Inflammatory macrophage (primary cell): Measurements from ENCODE around the gene FOXI3.
A peak's percentile ranks its signal among the peaks of the same experiment; 100 is the strongest.

Source experiments
- DNase-seq, 2 donors: peaks; one replicate each; pipeline ENCODE4 v3.0.0-alpha.2; 2020 to 2022
- total RNA-seq, 18 experiments: gene quantifications; one replicate each; lab custom pipeline; 2026; ENCODE audit warnings: mixed read lengths in 6 of 18, inconsistent platforms in 2 of 18; lab: John Stamatoyannopoulos, UW

FOXI3 gene
- 0 to 0.05 (median 0) reads per million in 18 experiments for total RNA-seq

GRCh38 chr2:88452565-88452905 lies at the start of gene FOXI3:
TSS of gene FOXI3 (minus strand) at chr2:88452693. CDS start at chr2:88452535, 158 bp downstream.
- no peak for DNase-seq

DNA sequence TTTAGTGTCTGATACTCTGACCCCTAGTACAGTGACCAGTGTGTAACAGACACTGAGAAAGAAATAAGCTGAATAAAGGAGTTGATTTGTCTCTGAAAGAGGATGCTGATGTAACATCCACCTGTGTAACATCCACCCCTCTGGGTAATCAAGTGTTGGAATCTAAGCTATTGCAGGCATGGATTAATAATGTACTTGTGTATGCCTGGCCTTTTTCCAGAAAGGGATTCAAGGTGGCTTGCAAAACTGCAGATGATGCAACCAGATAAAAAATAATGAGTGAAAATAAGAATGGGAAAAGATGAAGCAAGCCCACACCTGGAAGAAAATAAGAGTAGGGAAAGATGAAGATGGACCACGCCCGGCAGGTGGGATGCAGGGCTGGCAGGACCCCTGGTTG lies 48.2 kb upstream of the FOXI3 start:
- no peak for DNase-seq

DNA sequence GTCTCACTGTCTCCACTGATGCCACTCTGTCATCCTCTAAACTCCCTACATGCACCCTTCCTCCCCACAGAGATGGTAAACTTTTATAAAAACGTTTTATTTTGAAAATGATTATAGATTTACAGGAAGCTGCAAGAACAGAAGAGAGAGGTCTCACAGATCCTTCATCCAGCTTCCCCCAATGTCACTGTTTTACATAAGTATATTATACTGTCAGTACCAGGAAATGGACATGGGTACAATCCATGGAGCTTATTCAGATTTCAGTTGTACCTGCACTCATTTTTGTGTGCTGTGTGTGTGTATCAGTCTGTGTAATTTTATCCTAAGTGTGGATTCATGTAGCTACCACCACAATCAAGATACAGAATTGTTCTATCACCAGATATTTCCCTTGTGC lies 46.7 kb upstream of the FOXI3 start:
- no peak for DNase-seq

GRCh38 chr2:88493481-88493880 lies 41.0 kb upstream of the FOXI3 start:
- DNase-seq: no peak

DNA sequence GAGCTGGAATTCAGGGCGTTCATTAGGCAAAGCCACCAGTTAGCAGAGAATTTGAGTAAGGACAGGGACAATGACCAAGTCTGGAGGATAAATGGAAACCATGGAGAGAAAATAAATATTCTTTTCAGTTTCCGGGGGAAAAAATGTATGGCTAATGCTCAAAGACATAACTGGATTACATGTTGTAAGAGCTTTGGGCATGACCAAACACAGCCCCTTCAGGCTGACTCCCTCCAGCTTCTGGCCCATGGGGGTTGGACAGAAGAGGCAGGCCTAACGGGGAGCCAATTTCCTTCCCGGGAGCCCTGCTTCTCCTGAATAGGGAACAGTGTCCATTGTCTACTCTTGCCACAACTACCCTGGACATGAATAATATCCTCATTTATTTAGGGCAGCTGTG lies 39.5 kb upstream of the FOXI3 start:
- no peak for DNase-seq

DNA sequence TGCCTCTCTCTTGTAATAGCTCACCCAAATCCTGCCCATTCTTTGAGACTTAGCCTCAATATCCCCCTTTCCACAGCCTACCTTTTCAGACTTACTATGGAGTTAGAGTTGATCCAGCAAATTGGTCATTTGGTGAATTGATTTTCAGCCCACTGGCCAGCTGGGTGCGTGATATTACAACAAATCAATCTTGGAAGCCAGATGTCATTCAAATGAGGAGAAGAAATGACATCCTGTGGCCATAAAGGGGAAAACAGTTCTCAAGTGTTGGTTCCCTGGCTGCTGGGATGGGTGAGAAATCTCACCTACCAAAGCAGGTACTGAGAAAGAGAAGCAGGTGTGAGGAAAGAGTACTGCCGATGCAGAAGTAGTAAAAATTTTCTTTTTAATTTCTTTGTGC lies 36.7 kb upstream of the FOXI3 start:
- no peak for DNase-seq

DNA sequence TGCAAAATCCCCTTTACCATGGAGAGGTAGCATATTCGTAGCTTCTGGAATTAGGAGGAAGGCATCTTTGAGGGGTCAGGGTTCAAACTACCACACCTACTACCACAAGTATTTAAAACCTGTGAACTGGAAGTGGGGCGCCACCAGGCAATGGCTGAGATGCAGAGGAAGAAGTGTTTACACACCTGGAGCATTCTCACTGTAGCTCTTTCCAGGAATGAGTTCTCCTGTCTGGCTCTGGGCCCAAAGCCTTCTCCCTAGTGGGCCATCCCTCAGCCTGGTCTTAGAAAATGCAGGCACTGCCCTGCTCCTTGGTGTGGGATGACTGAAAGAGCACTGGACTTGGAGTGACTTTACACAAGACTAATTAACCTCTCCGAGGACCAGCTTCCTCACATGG lies 30.7 kb upstream of the FOXI3 start:
- no peak for DNase-seq

DNA sequence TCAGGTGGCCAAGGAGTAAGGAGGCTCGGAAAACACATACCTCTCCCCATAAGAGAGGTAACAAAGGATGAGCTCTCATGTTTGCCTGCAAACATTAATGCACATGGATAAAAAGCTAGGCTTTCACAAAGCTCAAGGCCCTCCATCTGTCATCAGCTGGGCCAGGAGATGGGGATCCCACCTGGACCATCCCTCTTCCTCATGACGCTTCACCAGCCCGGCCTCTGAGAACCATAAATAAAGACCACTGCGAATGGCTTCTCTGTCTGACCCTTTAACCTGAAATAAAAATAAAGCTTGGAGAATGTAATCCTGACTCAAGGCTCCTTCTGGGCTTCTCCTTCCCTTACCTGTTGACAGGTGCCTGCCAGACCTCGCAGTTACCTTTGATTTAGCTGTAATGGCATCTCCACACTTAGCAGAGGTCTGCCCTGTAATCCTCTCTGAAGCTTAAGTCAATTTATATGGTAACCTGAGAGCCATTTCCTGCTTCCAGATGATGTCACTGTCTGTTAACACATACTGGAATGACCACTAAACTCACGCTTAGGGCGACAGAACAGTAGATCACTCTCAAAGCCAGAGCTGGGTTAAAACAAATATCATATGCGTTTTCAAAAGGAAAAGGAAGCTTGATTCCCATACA lies 29.3 kb upstream of the FOXI3 start:
- no peak for DNase-seq

DNA sequence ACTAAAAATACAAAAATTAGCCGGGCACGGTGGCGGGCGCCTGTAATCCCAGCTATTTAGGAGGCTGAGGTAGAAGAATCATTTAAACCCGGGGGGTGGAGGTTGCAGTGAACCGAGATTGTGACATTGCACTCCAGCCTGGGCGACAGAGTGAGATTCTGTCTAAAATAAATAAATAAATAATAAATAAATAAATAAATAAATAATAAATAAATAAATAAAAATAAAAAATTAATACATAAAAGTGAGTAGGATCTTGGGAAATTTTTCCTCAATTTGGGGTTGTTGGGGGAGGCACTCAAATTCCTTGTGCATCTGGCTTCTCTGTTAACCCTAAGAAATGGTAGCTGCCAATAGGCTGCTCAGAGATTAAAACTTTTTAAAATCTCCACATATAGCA lies 20.3 kb upstream of the FOXI3 start:
- DNase-seq: no peak

- DNase-seq: no peak
Measured at GRCh38 chr2:88471083-88471942, 18.8 kb upstream of the FOXI3 start.

DNA sequence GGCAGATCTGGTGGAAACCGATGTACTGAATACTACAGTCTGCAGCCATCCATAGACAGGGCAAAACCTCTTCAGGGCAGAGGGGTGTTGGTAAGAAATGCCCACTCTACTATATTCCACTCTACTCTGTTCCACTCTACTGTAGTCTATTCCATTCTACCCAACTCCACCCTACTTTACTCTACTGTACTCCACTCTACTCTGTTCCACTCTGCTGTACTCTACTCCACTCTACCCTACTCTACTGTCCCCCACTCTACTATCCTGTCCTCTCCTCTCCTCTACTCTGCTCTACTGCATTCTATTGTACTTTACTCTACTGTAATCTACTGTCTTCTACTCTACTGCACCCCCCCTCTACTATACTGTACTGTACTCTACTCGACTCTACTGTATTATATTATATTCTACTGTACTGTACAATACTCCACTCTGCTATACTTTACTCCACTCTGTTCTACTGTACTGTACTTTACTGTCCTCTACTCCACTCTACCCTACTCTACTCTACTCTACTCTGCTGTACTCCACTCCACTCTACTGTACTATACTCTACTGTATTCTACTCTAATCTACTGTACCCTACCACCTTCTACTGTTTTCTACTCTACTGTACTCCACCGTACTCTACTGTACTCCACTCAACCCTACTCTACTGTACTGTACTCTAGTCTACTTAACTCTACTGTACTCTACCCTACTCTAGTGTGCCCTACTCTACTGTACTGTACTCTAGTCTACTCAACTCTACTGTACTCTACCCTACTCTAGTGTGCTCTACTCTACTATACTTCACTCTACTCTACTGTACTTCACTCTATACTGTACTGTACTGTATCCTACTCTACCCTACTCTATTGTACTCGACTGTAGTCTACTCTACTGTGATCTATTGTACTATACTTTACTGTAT lies 17.0 kb upstream of the FOXI3 start:
- DNase-seq: no peak

- DNase-seq: no peak
Measured at GRCh38 chr2:88464153-88464552, 11.7 kb upstream of the FOXI3 start.

GRCh38 chr2:88458633-88459032 lies 6.1 kb upstream of the FOXI3 start:
- DNase-seq: no peak

GRCh38 chr2:88452980-88453582 lies 588 bp upstream of the FOXI3 start:
- DNase-seq: no peak

GRCh38 chr2:88451811-88452564 lies 505 bp downstream of the FOXI3 start:
- DNase-seq: peak in 1 of 2 donors; percentile 6

GRCh38 chr2:88450925-88451810 lies 1.3 kb downstream of the FOXI3 start:
- no peak for DNase-seq

- DNase-seq: no peak
Measured at GRCh38 chr2:88450186-88450585, 2.3 kb downstream of the FOXI3 start.

DNA sequence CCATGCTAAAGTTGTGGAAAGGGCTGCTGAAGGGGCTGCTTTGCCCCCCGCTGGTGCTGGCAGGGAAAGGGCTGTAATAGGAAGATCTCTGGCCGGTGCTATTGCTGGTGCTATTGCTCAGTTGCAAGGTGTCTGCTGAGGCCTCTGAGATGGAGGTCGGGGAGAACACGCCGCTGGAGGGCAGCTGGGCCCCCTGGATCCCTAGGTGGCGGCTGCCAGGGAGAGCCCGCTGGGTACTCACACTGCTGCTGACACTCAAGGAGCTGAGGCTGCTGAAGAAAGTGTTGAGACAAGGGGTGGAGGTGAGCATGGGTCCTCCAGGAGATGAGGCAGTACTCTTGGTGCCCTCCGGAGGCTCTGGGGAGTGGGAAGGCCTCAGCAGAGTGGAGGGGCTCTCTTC lies 4.2 kb downstream of the FOXI3 start:
- DNase-seq: no peak

DNA sequence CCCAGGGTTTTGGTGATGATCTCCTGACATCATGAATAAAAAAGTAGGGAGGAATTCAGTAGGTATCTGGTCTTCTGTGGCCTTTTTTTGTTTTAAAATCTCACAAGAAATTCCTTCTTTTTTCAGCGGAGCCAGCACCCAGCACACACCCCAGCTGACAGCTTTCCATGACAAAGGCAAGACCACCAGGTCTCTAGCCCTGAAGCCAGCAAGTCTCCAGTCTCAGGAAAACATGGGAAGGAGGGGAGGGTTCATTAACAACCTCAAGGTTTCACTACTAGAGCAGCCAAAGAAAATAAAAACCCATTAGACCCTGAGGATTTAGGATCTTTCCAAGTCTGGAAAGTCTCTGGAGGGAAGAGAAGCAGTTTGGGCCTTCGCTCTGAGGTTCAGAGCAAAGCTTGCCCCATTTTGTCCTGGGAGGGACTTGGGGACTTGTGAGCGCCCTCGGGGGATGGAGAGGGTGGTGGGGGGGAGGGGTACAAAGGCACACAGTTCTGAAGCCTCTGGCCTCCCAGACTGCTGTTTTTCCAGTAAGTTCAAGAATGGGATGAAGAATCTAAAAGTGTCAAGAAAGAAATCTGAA lies 9.0 kb downstream of the FOXI3 start:
- DNase-seq: no peak

DNA sequence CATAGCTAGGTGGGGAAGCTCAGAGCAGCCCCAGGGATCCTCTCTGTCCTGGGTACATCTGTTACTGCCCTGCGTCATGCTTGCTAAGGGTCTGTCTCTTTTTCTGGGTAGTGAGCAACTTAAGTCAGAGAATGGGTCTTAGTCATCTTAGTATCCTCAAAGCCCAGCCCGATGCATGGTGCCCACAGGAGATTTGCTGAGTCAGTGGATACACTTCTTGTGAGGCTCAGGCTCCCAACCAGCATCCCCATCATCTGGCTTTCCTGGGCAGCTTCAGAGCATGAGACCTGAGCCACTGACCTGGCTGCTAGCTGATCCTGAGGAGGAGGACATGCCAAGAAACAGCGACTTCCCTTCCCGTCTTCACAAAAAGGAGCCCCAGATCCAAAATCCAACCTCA lies 10.0 kb downstream of the FOXI3 start:
- no peak for DNase-seq

DNA sequence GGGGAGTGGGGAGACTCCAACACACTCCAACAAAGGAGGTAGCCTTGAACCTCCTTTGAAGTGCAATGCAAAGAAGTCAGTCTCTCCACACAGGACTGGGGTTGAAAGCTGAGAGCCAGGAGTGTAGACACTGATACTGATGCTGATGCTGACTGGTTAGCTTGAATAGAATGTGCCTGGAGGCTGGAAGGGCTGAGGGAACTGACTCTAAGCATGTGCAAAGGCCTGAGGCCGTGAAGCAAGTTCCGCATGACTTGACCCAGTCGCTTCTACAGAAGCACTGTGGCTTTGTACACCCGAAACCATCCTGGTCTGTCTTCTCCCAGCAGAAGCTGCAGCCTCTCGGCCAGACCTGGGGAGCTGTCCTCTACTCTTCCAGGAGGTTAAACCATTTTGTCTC lies 10.4 kb downstream of the FOXI3 start:
- DNase-seq: no peak
